Measurements from ENCODE around the gene TEX2.
"Not testable (repeated sequence)": the region's sequence is repeated elsewhere in the genome, so short reads cannot be mapped to it uniquely, and the experiment has no call there.

TEX2 gene

DNA sequence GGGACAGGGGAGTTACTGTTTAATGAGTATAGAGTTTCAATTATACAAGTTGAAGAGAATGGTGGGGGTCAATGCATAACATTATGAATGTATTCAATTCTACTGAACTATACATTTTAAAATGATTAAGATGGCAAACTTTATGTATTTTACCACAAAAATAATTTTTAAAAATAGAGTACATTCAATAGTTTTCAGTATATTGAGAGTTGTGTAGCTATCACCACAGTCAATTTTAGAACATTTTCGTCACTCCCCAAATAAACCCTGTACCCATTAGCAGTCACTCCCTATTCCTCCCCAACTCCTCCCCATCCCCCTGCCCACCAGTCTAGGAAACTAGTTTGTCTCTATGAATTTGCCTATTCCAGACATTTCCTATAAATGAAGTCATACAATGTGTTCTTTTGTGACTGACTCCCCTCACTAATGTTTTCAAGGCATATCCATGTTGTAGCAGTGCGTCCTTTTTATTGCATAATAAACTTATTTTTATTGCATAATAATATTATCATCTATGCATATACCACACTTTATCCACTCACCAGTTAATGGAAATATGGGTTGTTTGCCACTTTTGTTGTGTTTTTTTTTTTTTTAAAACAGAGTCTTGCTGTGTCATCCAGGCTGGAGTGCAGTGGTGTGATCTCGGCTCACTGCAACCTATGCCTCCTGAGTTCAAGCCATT lies 80.6 kb downstream of the TEX2 start:
- no peak for DNase-seq (ENCODE audit: low read depth in 3 of 3)

DNA sequence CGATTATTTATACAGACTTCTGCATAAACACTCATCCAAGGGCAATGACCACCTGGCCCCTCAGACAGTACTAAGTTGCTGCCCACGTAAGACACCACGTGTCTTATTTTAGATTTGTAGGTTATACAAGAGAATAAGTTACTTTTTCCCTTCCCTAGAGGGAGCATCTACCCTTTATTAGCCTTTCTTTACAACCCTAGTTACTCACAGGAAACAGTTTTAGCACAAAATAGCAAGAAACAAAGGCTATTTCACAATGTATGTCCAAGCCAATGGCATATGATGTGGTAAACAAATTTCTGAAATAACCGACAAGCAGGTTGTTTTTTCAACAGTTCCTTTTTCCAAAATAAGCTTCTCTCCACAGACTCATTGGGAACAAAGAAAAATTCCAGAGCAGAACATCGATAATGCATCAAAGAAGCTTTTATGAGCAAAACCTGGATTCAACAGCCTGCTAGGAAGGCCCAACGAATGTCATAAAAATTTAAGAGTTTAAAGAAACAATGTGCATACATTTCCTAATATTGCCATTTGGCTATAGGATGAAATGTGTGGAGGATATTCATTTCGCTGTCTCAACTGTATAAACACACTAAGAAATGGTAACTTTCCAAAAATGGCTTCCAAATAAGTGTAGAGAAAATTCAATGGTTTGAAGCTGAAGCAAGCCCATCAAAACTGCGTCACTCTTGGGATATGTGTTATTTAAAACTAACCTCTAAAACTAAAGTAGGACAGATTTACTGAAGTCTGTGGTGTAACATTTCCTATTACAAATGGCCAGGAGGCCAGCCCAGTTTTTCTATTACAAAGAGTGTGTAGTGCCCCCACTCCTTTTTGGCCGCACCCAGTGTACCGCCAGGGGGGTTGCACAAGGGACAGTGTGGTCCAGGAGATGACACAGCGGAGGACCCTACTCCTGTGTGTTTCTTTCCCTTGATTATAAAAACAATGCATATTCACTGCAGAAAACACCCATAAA lies 82.7 kb downstream of the TEX2 start:
- no peak for DNase-seq (ENCODE audit: low read depth in 3 of 3)

DNA sequence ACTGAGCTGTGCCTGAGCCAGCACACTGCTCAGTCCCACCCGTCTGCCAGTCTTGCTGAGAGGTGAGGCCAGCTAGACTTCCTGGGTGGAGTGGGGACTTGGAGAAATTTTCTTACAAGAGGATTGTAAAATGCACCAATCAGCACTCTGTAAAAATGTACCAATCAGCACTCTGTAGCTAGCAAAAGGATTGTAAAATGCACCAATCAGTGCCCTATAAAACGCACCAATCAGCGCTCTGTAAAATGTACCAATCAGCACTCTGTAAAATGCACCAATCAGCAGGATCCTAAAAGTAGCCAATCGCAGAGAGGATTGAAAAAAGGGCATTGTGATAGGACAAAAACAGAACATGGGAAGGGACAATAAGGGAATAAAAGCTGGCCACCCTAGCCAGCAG lies 84.0 kb downstream of the TEX2 start:
- DNase-seq (ENCODE audit: low read depth in 3 of 3): not testable (repeated sequence)

DNA sequence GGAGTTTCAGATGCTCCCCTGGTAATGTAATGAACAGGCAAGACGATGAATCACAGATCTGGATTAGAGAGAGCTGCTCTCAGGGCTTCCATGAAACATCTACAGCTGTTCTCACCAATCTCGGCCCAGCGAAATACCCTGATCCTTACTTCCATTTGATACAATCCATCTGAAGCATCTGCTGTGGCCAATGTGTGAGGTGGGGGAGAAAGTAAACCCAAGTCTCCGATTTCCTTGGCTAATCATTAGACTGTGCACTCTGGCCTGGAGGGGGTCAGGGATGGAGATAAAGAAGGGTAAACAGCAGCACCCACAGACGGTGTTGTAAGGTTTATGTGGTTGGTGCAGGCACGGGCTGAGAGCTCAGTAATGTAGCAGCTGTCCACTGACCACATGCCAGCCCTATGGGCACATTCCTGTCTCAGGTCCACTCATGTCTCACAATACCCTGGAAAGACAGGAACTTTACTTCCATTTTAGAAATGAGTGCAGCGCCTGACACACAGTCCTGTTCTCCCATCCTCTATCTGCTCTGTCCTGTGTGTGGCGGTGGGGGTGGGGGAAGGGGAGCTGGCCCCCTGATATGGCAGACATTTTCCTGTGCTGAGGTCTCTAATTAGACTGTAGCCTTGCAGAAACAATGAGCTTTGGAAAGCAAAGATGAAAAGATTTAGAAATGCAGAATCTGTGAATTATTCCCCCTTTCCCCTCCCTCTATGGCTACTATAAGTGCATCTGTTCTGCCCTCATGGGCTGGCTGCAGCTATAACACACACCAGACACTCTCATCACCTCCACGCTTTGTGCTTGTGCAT lies 84.8 kb downstream of the TEX2 start:
- DNase-seq (ENCODE audit: low read depth in 3 of 3): no peak

DNA sequence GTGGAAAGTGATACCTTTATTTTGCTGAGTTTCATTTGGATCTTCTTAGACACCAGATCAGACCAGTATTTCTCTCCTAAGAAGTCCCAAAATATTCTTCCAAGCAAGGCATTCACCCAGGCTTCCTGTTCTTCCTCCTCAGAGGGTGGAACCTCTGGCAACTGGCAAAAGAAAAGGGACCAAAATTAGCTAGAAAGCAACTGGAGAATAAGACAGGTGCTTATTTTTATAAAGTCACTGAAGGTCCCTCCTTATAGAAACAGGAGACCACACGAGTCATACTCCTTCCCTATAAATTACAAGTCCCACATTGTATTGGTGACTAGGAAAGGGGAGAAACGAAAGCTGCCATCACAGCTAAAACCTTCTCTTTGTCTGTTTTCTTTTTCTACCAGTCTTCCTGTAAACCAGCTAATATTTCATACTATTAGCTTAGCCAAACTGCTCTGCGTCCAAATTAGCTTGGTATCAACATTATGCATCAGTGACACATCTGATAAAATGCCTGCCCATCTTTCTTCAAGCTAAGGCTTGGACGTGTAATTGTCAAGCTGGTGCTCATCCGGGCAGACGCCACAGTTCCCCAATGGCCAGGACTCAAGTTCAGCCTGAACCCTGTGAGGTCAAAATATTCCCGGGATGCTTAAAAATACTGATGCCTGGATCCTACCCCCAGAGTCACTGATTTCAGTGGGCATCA lies 85.6 kb downstream of the TEX2 start:
- no peak for DNase-seq (ENCODE audit: low read depth in 3 of 3)

DNA sequence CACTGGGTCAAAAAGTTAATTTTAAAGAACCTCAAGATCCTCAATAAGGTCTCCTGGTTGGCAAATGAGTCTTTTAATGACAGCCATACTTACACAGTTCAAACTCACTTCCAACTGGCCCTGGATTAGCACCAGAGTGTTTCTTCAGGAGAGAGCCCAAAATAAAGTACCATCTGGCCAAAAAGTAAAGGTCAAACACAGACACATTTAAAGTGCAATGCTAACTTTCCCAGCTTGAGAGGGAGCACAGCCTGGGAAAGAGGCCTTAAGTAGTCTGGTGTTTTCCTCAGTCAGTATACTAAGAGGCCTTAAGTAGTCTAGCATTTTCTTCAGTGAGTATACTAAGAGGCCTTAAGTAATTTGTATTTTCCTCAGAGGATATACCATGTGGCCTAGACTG lies 86.5 kb downstream of the TEX2 start:
- DNase-seq (ENCODE audit: low read depth in 3 of 3): no peak

DNA sequence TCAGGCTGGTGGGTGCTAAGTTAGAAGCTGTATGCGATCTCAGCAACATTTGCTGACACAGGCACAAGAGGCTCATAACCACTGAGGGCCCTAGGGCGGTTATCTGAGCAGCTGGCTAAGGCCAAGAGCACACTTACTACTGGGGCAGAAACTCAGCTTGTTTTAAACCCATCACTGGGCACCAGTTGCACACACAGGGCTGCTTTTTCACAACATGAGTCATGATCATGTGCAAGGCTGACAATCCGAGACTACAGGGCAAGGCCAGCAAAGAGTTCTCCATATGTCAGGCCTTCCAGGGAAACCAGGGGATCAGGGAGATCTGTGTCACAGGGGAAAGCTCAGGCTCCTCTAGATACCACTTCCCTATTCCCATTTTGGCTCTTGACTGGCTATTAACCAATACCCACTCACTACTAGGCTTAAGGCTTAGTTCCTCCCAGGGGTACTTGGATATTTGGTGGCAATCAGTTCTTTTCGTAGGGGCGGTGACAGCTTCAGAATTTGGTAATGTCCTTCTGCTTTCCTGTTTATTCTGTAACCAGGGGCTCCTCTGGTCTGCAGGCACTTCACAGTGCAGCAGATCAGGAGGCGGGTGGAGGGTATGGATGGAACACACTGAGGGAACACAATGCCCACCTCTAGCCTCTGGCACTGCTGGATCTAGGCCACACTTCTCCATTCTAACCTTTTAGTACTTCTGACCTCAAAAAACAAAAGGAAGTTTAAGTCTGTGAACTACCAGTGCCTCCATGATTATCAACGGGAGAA lies 88.2 kb downstream of the TEX2 start:
- DNase-seq (ENCODE audit: low read depth in 3 of 3): no peak

DNA sequence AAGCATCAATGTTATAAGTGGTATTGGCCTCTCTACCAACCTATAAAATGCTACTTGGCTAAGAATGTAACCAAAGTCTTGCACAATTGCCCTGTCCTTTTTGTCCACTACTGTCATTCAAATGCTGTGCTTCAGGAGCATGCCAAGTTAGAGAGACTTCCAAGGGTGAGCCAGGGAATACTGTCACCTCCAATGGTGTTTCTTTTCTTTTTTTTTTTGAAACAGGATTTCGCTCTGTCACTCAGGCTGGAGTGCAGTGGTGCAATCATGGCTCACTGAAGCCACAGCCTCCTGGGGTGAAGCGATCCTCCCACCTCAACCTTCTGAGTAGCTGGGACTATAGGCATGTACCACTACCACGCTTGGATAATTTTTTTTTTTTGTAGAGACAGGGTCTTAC lies 89.4 kb downstream of the TEX2 start:
- DNase-seq (ENCODE audit: low read depth in 3 of 3): no peak

DNA sequence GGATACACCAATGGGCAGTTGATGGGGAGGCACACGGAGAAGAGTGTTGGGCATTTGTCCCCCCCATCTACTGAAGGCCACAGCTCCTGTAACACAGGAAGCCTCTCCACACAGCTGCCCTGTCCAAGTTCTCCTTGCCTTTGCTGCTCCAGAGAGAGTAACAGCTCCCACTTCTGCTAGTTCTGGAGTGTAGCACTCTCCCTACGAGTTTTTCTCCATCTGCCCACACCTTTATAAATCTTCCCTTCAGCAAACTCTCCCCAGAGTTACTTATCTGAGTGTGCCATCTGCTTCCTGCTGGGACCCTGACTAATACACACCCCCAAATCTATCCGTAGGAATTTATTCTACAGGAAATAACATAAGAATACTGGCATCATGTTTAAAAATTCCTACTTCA lies 90.5 kb downstream of the TEX2 start:
- DNase-seq (ENCODE audit: low read depth in 3 of 3): no peak

DNA sequence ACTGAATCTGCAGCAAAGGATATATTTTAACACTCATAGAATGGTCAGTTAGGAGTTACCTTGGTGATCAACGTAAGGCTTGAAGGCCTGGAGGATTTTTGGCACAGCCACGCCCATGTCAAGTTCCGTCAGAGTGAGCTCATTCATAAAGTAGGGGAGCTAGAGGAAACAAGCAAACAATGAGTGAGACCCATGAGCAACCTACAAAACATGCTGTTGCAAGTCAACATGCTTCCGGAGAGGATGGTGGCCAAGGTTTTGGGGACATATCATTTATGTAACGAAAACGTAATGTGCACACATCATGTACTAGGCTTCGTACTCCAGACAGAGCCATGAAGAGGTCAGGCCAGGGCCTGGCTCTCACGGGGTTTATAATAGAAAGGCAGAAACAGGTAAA lies 92.0 kb downstream of the TEX2 start:
- no peak for DNase-seq (ENCODE audit: low read depth in 3 of 3)

DNA sequence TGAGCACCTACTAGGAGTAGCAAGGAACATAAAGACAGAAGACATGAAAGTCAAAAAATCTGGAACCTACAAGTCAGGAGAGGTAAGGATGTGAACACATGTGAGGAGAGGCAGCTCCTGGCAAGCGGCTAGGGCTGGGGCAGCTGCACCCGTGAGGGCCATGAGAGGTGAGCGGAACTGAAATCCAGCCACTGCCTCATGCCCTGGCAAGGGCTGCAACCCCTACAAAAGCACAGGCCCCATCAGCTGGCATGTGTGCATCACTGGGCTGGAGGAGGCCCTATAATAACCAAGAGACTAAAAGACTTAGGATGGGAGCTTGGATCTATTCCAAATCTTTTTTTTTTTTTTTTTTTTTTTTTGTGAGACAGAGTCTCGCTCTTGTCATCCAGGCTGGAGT lies 92.8 kb downstream of the TEX2 start:
- DNase-seq (ENCODE audit: low read depth in 3 of 3): no peak

DNA sequence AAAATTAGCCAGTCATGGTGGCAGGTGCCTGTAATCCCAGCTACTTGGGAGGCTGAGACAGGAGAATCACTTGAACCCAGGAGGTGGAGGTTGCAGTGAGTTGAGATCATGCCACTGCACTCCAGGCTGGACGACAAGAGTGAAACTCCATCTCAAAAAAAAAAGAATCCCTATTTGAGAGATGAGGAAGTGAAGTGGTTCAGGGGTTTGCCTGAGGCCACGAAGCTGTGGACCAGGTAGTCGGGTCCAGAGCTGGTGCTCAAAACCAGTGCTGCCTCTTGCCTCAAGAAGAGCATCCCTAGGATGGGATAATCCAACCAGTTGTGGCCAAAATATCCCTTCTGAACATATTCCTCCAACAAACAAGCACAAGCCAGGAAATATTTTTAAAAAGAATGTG lies 95.4 kb downstream of the TEX2 start:
- DNase-seq (ENCODE audit: low read depth in 3 of 3): not testable (repeated sequence)

DNA sequence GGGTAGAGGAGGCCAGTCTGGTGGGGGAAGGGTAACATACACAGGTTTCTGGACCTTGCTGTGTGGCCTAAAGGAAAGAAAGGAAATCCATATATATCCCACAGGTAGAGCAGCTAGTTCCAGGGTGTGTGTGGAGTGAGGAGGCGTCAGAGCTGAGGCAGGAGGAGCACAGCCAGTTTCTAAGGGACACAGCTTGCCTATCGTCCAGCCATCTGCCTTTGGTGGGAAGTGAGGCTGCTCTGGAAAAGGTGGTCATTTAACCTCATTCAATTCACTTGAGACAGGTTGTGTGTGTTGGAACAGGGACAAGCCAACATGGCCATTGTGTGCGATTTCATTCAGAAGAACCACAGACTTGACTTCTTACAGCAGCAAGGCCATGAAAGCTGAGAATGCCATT lies 96.2 kb downstream of the TEX2 start:
- no peak for DNase-seq (ENCODE audit: low read depth in 3 of 3)

DNA sequence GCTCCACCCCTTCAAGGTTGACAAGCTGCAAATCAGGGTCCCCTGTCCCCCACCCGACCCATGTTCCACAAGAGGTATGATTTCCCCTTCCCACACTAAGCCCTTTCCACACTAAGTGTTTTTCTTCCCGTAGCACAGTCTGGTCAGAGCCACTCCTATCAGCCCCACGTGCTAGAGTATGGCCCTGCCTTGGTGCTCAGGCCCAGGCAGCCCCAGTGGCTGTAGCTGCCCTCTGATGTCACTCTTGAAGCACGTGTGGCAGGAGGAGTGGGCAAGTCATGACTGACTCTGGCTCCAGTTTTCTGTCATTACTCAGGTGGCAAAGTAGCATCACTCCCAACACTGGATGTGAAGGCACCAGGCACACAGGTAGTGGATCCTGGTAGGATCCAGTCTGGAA lies 97.7 kb downstream of the TEX2 start:
- no peak for DNase-seq (ENCODE audit: low read depth in 3 of 3)

DNA sequence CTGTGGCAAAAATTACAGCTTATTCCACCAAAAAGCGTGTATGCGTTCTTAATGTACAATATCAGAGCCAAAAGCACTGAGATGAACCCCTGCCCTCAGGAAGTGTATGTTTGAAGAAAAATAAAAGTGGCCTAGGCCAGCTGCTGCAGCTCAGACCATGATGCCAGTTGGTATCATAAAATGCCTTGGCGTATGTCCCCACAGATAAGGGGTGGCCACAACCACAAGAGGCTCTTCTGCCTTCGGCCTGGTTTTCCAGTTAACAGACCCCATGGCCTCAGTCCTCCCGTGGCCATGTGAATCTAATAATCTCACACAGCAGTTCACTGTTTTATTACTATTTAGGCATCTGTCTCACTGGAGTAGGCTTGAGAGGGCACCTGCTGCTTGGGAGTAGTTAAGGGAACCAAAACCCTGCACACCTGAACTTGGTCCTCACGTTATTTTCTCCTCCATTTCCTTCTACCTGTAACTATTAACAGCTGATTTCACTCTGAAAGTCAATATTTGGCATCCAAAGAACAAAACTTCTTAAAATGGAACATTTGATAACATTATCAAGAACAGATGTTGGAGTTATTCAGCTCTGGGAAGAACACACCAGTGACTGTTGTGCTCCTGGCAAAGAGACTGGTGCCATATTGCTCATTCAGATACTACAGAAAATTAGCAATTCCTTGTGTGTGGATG lies 98.3 kb downstream of the TEX2 start:
- DNase-seq (ENCODE audit: low read depth in 3 of 3): no peak

DNA sequence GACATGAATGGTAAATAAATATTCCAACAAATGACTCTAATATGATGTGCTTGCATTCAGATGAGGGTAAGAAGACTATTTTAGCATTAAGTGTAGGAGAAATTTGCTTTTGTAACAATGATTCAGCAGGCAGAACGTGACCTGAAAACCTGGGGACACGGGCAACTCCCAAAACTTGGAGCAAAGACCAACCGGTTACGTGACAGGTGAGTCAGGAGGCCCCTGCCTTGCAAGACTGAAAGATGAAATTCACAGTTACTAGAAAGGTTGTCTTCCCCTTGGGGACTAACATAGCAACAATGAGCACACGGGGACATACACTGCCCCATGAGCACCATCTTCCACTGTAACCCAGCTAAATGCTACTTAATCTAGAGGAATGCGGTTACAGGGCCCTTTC lies 99.6 kb downstream of the TEX2 start:
- no peak for DNase-seq (ENCODE audit: low read depth in 3 of 3)

DNA sequence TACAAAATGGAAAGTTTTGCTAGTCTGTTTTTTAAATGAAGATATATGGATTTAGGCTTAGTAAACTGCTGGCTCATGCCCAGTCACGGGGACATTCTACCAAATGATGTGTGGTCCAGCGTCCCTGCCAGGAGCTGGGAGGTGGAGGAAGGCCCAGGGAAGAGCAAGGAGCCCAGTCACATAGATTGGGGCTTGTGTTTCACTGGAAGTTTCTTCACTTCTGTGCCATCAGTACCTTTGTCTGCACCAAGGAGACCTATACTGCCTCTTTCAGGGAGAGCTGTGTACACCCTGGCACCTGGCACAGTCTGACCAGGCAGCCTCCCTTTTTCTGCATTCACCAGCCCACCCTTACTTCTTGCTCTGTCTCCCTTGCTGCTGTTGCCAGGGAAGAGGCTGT lies 100.5 kb downstream of the TEX2 start:
- no peak for DNase-seq (ENCODE audit: low read depth in 3 of 3)

DNA sequence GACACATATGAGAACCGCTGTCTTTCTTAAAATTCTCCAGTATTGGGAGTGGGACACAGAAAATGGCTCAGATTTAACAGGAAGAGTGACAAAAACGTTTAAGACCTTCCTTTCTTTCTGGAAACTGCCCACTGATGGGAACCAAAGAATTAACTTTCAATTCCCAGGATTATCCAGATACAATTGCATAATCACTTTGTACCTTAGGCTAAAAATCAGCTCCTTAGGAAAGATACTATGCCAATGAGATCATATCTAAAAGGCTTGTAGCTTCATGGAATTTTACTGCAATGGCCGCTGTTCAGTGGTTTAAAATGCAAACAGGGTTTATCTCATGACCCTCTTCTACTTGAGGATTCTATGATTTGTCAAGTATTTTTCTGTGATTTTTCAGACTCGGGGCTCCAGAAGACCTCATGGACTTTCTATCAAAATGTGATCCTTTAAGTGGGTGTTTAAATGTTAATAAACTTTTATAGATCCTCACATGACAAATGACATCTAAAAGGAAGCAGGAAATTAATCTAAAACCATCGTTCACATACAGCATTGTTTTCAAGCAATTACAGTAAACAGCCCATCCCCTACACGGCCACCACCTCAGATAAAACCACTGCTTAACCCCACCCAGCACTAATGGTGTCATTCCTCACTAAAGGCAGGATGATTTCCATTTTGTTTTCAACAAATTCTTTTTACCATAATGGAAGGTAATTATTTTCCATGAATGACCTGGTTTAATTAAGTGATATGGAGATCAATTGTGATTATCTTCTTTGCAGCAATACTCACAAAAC lies 101.5 kb downstream of the TEX2 start:
- DNase-seq (ENCODE audit: low read depth in 3 of 3): no peak

DNA sequence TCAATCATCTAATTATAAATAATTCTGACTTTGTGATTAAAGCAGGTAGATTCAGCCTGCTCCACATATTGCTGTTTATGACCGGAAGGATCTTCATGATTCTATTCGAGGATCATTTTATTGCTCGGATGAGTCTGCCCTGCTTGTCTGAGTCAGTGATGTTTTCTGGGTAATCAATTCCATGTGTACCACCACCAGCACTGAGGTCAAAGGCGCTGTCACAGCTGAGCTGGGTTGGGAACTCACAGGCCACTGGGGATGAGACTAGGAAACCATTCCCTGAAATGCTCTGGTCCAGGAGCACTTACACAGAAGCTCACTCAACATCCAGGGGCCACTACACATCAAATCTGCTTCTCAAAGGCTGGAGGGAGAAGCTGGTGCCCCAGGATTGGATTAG lies 102.7 kb downstream of the TEX2 start:
- no peak for DNase-seq (ENCODE audit: low read depth in 3 of 3)
